GM13977 (cell line): ENCODE measurements around the gene CCR9.

Experiments used
- DNase-seq: peaks from one replicate; pipeline ENCODE4 v3.0.0; 2012; ENCODE audit warnings: low spot score
- CTCF ChIP-seq: IDR thresholded peaks from 2 replicates; pipeline ENCODE4 v1.5.1; 2012; ENCODE audit warnings: mild to moderate bottlenecking, control low read depth; ENCODE audit not compliant: insufficient read depth; ENCODE audit errors: extremely low read depth, missing control alignments
- in situ Hi-C: fragments of 300-500 bp; cut with MboI; formaldehyde crosslinking; loops from one replicate; pipeline ENCODE4 v1.12.0; 2022; ENCODE audit warnings: low sequenced_read_pairs, low pct_unique_long_range_greater_than_20kb, mixed read lengths, inconsistent platforms; ENCODE audit not compliant: unreplicated experiment

Gene CCR9

GRCh38 chr3:45929042-45929679 is 42.8 kb downstream of the CCR9 start:
- DNase-seq, result peak; percentile 85
- in situ Hi-C loops, result loop anchor here (5.0 to 10.0 kb wide), 2 partner anchors 162 to 414 kb away; no protein-coding TSS in a partner anchor
- TF ChIP-seq CTCF, result peak; percentile 97

- in situ Hi-C loops, result no loop called here
- DNase-seq, result no peak
- no peak for TF ChIP-seq CTCF
Observed at GRCh38 chr3:45931496-45931895, 45.2 kb downstream of the CCR9 start.

GRCh38 chr3:45932112-45932511 is 45.8 kb downstream of the CCR9 start:
- TF ChIP-seq CTCF, result no peak
- DNase-seq, result no peak
- in situ Hi-C loops, result no loop called here

GRCh38 chr3:45933591-45933990 is 47.2 kb downstream of the CCR9 start:
- TF ChIP-seq CTCF, result no peak
- DNase-seq, result no peak
- in situ Hi-C loops, result no loop called here

- in situ Hi-C loops, result no loop called here
- no peak for TF ChIP-seq CTCF
- DNase-seq, result no peak
Observed at GRCh38 chr3:45936261-45936660, 49.9 kb downstream of the CCR9 start.

- DNase-seq, result no peak
- in situ Hi-C loops, result no loop called here
- TF ChIP-seq CTCF, result no peak
Observed at GRCh38 chr3:45937206-45938042, 51.1 kb downstream of the CCR9 start.
